ENCODE measurements around the gene STBD1. TPM values are rescaled to one million over a fixed set of nuclear protein-coding genes. Genes with fewer than 3 reads are reported as not detected.

Gene STBD1
- total RNA-seq, 1 experiment from 2014 or later: 7.3 TPM

DNA sequence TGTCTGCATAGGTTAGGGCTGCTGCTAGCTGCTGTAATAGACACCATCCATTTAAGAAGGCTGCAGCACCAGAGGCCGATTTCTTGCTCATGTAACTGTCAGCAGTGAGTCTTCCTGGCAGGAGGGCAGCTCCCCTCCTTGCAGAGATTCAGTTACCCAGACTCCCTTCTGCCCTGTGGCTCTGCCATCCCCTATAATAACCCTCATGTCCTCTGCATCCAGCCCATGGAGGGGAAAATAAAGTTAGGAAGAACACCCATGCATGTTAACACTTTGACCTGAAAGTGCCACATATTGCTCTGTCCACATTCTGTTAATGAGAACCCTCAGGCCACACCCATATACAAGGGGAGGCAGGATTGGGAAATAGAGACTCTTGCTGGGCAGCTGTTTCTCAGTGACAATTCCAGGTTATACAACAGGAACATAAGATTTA lies 5.4 kb downstream of the STBD1 start:
- no peak overlapping the region for H3K4me2 ChIP-seq (ENCODE audit: low read length)
- ChIA-PET POLR2A (ENCODE audit: unreplicated experiment) (no interaction called here), CTCF (no interaction called here)
- no peaks in the 10 kb centered on the region for H3K9me2 ChIP-seq (replicated peaks; ENCODE audit: low read length)
- no peak for DNase-seq
- no peak for ATAC-seq
- H2AFZ ChIP-seq (ENCODE audit: low read length): no peak overlapping the region
- peaks cover 3% of the 10 kb centered on the region; the same call in 1 of the 2 replicates for H3K36me3 ChIP-seq (ENCODE audit: low read depth, low read length)
- no peak overlapping the region for H3K4me3 ChIP-seq (ENCODE audit: low read length)
- no peak overlapping the region for H3K9ac ChIP-seq (ENCODE audit: low read length)
- H3K9me3 ChIP-seq (ENCODE audit: low read length): no peaks in the 10 kb centered on the region
- 0 out of 2 replicates have a peak, but pooled peaks cover 8% of the 10 kb centered on the region for H3K4me1 ChIP-seq (ENCODE audit: insufficient read depth, low read length)
- BruUV-seq (replicated peaks): no TSS peak
- H3K27me3 ChIP-seq (ENCODE audit: low read length): no peaks in the 10 kb centered on the region
- H3K79me2 ChIP-seq (ENCODE audit: low read length): peaks cover 26% of the 10 kb centered on the region
- H4K20me1 ChIP-seq (ENCODE audit: low read length): no peaks in the 10 kb centered on the region
- no peak overlapping the region for H3K27ac ChIP-seq (ENCODE audit: low read length)
- intact Hi-C loops (cut with micrococcal nuclease): no loop called here
- TF ChIP-seq EZH2 (IDR thresholded peaks at IDR 0.05; ENCODE audit: low read length, unreplicated experiment): no peak
- TF ChIP-seq, protein P1, sequence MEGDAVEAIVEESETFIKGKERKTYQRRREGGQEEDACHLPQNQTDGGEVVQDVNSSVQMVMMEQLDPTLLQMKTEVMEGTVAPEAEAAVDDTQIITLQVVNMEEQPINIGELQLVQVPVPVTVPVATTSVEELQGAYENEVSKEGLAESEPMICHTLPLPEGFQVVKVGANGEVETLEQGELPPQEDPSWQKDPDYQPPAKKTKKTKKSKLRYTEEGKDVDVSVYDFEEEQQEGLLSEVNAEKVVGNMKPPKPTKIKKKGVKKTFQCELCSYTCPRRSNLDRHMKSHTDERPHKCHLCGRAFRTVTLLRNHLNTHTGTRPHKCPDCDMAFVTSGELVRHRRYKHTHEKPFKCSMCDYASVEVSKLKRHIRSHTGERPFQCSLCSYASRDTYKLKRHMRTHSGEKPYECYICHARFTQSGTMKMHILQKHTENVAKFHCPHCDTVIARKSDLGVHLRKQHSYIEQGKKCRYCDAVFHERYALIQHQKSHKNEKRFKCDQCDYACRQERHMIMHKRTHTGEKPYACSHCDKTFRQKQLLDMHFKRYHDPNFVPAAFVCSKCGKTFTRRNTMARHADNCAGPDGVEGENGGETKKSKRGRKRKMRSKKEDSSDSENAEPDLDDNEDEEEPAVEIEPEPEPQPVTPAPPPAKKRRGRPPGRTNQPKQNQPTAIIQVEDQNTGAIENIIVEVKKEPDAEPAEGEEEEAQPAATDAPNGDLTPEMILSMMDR (conservative IDR thresholded peaks at IDR 0.05; ENCODE audit: low read depth, low read length): no peak
- TF ChIP-seq EZH2phosphoT487 (IDR thresholded peaks at IDR 0.05; ENCODE audit: borderline replicate concordance, low read length): no peak
- H3F3A ChIP-seq (ENCODE audit: low read length, unreplicated experiment): no peaks in the 10 kb centered on the region

DNA sequence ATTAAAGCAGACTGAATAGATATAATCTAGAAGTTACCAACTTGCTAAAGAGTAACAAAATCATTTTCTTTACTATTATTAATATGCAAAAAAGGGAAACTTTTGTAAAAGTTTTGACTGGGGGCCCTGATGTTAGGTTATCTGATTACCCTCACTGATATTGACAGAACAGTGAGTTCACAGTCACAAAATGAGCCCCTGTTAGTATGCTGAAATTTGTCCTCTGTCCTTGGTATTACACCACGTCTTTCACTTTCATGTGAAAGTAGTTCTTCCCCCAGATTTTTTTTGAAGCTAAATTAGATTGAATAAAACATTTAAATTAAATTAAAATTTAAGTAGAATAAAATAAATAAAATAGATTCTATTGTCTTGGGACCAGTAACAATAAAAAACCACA lies 5.9 kb downstream of the STBD1 start:
- Histone ChIP-seq H3K9ac (ENCODE audit: low read length) (no peak overlapping the region), H3K9me2 (replicated peaks; ENCODE audit: low read length) (no peaks in the 10 kb centered on the region), H3K9me3 (ENCODE audit: low read length) (no peaks in the 10 kb centered on the region), H3K4me2 (ENCODE audit: low read length) (no peak overlapping the region), H4K20me1 (ENCODE audit: low read length) (no peaks in the 10 kb centered on the region), H3K4me1 (ENCODE audit: insufficient read depth, low read length) (0 out of 2 replicates have a peak, but pooled peaks cover 8% of the 10 kb centered on the region), H3K36me3 (ENCODE audit: low read depth, low read length) (peaks cover 3% of the 10 kb centered on the region; the same call in 1 of the 2 replicates), H3K79me2 (ENCODE audit: low read length) (peaks cover 20% of the 10 kb centered on the region), H3K27ac (ENCODE audit: low read length) (no peak overlapping the region), H3F3A (ENCODE audit: low read length, unreplicated experiment) (no peaks in the 10 kb centered on the region), H2AFZ (ENCODE audit: low read length) (no peak overlapping the region), H3K27me3 (ENCODE audit: low read length) (no peaks in the 10 kb centered on the region), H3K4me3 (ENCODE audit: low read length) (no peak overlapping the region)
- TF ChIP-seq EZH2 (IDR thresholded peaks at IDR 0.05; ENCODE audit: low read length, unreplicated experiment): no peak
- TF ChIP-seq EZH2phosphoT487 (IDR thresholded peaks at IDR 0.05; ENCODE audit: borderline replicate concordance, low read length): no peak
- TF ChIP-seq, protein P1 (conservative IDR thresholded peaks at IDR 0.05; ENCODE audit: low read depth, low read length): no peak
- no TSS peak for BruUV-seq (replicated peaks)
- ATAC-seq (no peak), DNase-seq (no peak)
- POLR2A ChIA-PET (ENCODE audit: unreplicated experiment): no interaction called here
- CTCF ChIA-PET: no interaction called here
- intact Hi-C loops (cut with micrococcal nuclease): no loop called here

DNA sequence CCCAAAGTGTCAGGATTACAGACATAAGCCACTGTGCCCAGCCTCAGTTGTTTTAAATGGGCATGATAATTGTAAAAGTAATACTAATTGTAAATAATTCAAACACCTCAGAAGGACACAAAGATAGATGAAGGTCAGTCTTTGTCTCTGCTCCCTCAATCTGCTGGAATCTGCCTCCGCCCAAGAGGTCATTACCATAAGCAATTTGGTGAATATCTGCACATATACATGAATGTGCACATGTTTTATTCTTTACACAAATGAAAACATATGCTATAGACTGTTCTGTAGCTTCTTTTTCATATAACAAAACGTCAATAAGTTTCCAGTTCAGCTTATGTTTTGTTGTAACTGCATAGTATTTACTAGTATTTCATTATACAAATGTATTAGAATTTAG lies 7.0 kb downstream of the STBD1 start:
- Histone ChIP-seq H3K9ac (ENCODE audit: low read length) (no peak overlapping the region), H3K9me2 (replicated peaks; ENCODE audit: low read length) (no peaks in the 10 kb centered on the region), H3F3A (ENCODE audit: low read length, unreplicated experiment) (no peaks in the 10 kb centered on the region), H3K4me1 (ENCODE audit: insufficient read depth, low read length) (0 out of 2 replicates have a peak, but pooled peaks cover 2% of the 10 kb centered on the region), H3K4me3 (ENCODE audit: low read length) (no peak overlapping the region), H3K4me2 (ENCODE audit: low read length) (no peak overlapping the region), H2AFZ (ENCODE audit: low read length) (no peak overlapping the region), H4K20me1 (ENCODE audit: low read length) (no peaks in the 10 kb centered on the region), H3K9me3 (ENCODE audit: low read length) (no peaks in the 10 kb centered on the region), H3K79me2 (ENCODE audit: low read length) (peaks cover 9% of the 10 kb centered on the region; the same call in 1 of the 2 replicates), H3K27ac (ENCODE audit: low read length) (no peak overlapping the region), H3K27me3 (ENCODE audit: low read length) (no peaks in the 10 kb centered on the region), H3K36me3 (ENCODE audit: low read depth, low read length) (peaks cover 3% of the 10 kb centered on the region; the same call in 1 of the 2 replicates)
- no TSS peak for BruUV-seq (replicated peaks)
- no peak for ATAC-seq
- no peak for TF ChIP-seq EZH2 (IDR thresholded peaks at IDR 0.05; ENCODE audit: low read length, unreplicated experiment)
- no peak for TF ChIP-seq EZH2phosphoT487 (IDR thresholded peaks at IDR 0.05; ENCODE audit: borderline replicate concordance, low read length)
- TF ChIP-seq, protein P1 (conservative IDR thresholded peaks at IDR 0.05; ENCODE audit: low read depth, low read length): no peak
- ChIA-PET POLR2A (ENCODE audit: unreplicated experiment) (no interaction called here), CTCF (no interaction called here)
- intact Hi-C loops (cut with micrococcal nuclease): no loop called here
- DNase-seq: no peak

Data from PC-3 (cell line).